HCT116 (cell line): ENCODE data around the gene COA3. TPM values are rescaled to one million over a fixed set of nuclear protein-coding genes. Genes with fewer than 3 reads are reported as not detected.

Experiments
- ATAC-seq: fragments of 200-7000 bp; cut with Tn5 transposase; 2 replicates; pipeline ENCODE4 v1.9.1; 2020; ENCODE audit warnings: mild to moderate bottlenecking, moderate library complexity
- BruUV-seq: library from RNA; stranded (reverse); fragments of 400-500 nt; replicated peaks from 2 replicates; lab custom pipeline; 2021; lab: Mats Ljungman, UMichigan
- CTCF ChIA-PET: fragments of 300-600 bp; sonication (Branson Sonifier 250); formaldehyde crosslinking; loops from one replicate; lab custom pipeline; 2021; ENCODE audit warnings: antibody characterized with exemption; lab: Charles Lee
- POLR2A ChIA-PET: fragments of 300-600, 350-600 bp; sonication (Branson Sonifier 250); formaldehyde crosslinking; loops from one replicate; lab custom pipeline; 2021; ENCODE audit warnings: antibody characterized with exemption; lab: Charles Lee
- RAD21 ChIA-PET, 2 experiments: fragments of 300-600 bp; sonication (Branson Sonifier 250); formaldehyde crosslinking; loops; one replicate each; lab custom pipeline; 2023; ENCODE audit warnings: low total read pairs in 2 of 2; ENCODE audit not compliant: uncharacterized antibody in 2 of 2, unreplicated experiment in 2 of 2, low non-redundant PET in 1 of 2; lab: Charles Lee
- DNase-seq: peaks from one replicate; pipeline ENCODE4 v3.0.0-alpha.2; 2010; ENCODE audit warnings: low read depth, low spot score
- H2AFZ ChIP-seq: fragments of 200-600 bp; shearing (Covaris generic), sonication (generic); 2 replicates; pipeline ENCODE4 v1.6.1; 2017; ENCODE audit warnings: low read depth, mixed run types, mixed read lengths, antibody characterized with exemption, low read length; ENCODE audit not compliant: poor library complexity, severe bottlenecking
- H3K27ac ChIP-seq: 2 replicates; pipeline ENCODE4 v1.5.1; 2012; ENCODE audit warnings: low read depth, low read length
- H3K27me3 ChIP-seq: fragments of 200-600 bp; sonication (generic); 2 replicates; pipeline ENCODE4 v1.6.1; 2016; ENCODE audit warnings: mixed run types, low read length, mixed read lengths; ENCODE audit not compliant: insufficient read depth
- H3K36me3 ChIP-seq, 2 experiments: fragments of 200-500 bp in 1 of 2; fragments of 200-600 bp in 1 of 2; sonication (Bioruptor generic) in 1 of 2; sonication (generic) in 1 of 2; 2 replicates each; pipeline versions ENCODE4 v1.5.1 to v1.6.1; 2014 to 2016; ENCODE audit warnings: low read length in 2 of 2, inconsistent platforms in 1 of 2, mixed read lengths in 1 of 2, mixed run types in 1 of 2; ENCODE audit not compliant: insufficient read depth in 2 of 2, control insufficient read depth in 1 of 2
- H3K4me1 ChIP-seq, 2 experiments: fragments of 200-600 bp in 1 of 2; sonication (generic) in 1 of 2; 2 replicates each; pipeline versions ENCODE4 v1.5.1 to v1.6.1; 2012 to 2017; ENCODE audit warnings: low read length in 2 of 2, inconsistent platforms in 1 of 2, mild to moderate bottlenecking in 1 of 2, mixed read lengths in 1 of 2, mixed run types in 1 of 2, moderate library complexity in 1 of 2; ENCODE audit not compliant: insufficient read depth in 2 of 2, control insufficient read depth in 1 of 2
- H3K4me2 ChIP-seq: fragments of 200-600 bp; sonication (generic); 2 replicates; pipeline ENCODE4 v1.6.1; 2017; ENCODE audit warnings: mixed run types, low read length, mixed read lengths
- H3K4me3 ChIP-seq, 2 experiments: fragments of 200-600 bp in 1 of 2; sonication (generic) in 1 of 2; replicated peaks in 1 of 2; 2 replicates each; pipeline ENCODE4 v1.5.1; 2011 to 2016; ENCODE audit warnings: low read length in 2 of 2, control low read depth in 1 of 2, low read depth in 1 of 2, mild to moderate bottlenecking in 1 of 2, mixed read lengths in 1 of 2, mixed run types in 1 of 2
- H3K79me2 ChIP-seq: fragments of 200-600 bp; sonication (generic); 2 replicates; pipeline ENCODE4 v1.6.1; 2017; ENCODE audit warnings: mild to moderate bottlenecking, mixed run types, low read length, moderate library complexity, mixed read lengths; ENCODE audit not compliant: insufficient read depth
- H3K9ac ChIP-seq: fragments of 200-600 bp; sonication (generic); 2 replicates; pipeline ENCODE4 v1.6.1; 2016; ENCODE audit warnings: low read length, mixed read lengths
- H3K9me2 ChIP-seq: fragments of 200-600 bp; sonication (generic), shearing (Covaris generic); 2 replicates; pipeline ENCODE4 v1.6.1; 2017; ENCODE audit warnings: mixed run types, mild to moderate bottlenecking, moderate library complexity; ENCODE audit not compliant: insufficient read depth
- H3K9me3 ChIP-seq, 2 experiments: fragments of 200-500 bp in 1 of 2; fragments of 200-600 bp in 1 of 2; sonication (Bioruptor generic) in 1 of 2; sonication (generic) in 1 of 2; 2 replicates each; pipeline ENCODE4 v1.6.1; 2014 to 2017; ENCODE audit warnings: low read length in 2 of 2, mixed read lengths in 2 of 2, inconsistent platforms in 1 of 2, low read depth in 1 of 2, mild to moderate bottlenecking in 1 of 2, mixed run types in 1 of 2, moderate library complexity in 1 of 2; ENCODE audit not compliant: control insufficient read depth in 1 of 2, insufficient read depth in 1 of 2
- H4K20me1 ChIP-seq: fragments of 200-600 bp; sonication (generic), shearing (Covaris generic); 2 replicates; pipeline ENCODE4 v1.6.1; 2017; ENCODE audit warnings: mixed run types, mild to moderate bottlenecking, moderate library complexity; ENCODE audit not compliant: insufficient read depth
- CBX3 ChIP-seq: IDR thresholded peaks from 2 replicates; pipeline ENCODE4 v1.6.1; 2012; ENCODE audit warnings: low read depth
- CTCF ChIP-seq, 3 experiments: fragments of 200-600 bp in 1 of 3; sonication (generic) in 1 of 3; IDR thresholded peaks in 2 of 3; conservative IDR thresholded peaks in 1 of 3; 2 replicates each; pipeline ENCODE4 v1.5.1; 2012 to 2017; ENCODE audit warnings: low read depth in 2 of 3, low read length in 2 of 3, antibody characterized with exemption in 1 of 3, borderline replicate concordance in 1 of 3, control low read depth in 1 of 3, mild to moderate bottlenecking in 1 of 3, mixed read lengths in 1 of 3, mixed run types in 1 of 3, moderate library complexity in 1 of 3; ENCODE audit not compliant: insufficient read depth in 1 of 3
- EGR1 ChIP-seq: IDR thresholded peaks from 2 replicates; pipeline ENCODE4 v1.6.1; 2012; ENCODE audit warnings: low read depth
- EZH2 ChIP-seq: fragments of 200-600 bp; sonication (generic); IDR thresholded peaks from 2 replicates; pipeline ENCODE4 v1.6.1; 2017; ENCODE audit warnings: antibody characterized with exemption, mixed run types
- EZH2phosphoT487 ChIP-seq: fragments of 200-600 bp; IDR thresholded peaks from 2 replicates; pipeline ENCODE4 v1.6.1; 2018; ENCODE audit warnings: antibody characterized with exemption, borderline replicate concordance
- FOSL1 ChIP-seq: IDR thresholded peaks from 2 replicates; pipeline ENCODE4 v1.6.1; 2012; ENCODE audit warnings: low read depth
- POLR2AphosphoS5 ChIP-seq: IDR thresholded peaks from 2 replicates; pipeline ENCODE4 v1.6.1; 2011; ENCODE audit warnings: mild to moderate bottlenecking, low read depth, low read length, moderate library complexity
- RAD21 ChIP-seq: IDR thresholded peaks from 2 replicates; pipeline ENCODE4 v1.6.1; 2012; ENCODE audit warnings: low read depth, mild to moderate bottlenecking
- SIN3A ChIP-seq: IDR thresholded peaks from 2 replicates; pipeline ENCODE4 v1.6.1; 2012; ENCODE audit warnings: low read depth
- SP1 ChIP-seq: IDR thresholded peaks from 2 replicates; pipeline ENCODE4 v1.6.1; 2012; ENCODE audit warnings: low read depth
- SRF ChIP-seq: IDR thresholded peaks from 2 replicates; pipeline ENCODE4 v1.6.1; 2012; ENCODE audit warnings: low read depth
- ZBTB33 ChIP-seq: IDR thresholded peaks from 2 replicates; pipeline ENCODE4 v1.6.1; 2011; ENCODE audit warnings: mild to moderate bottlenecking, low read length, moderate library complexity; ENCODE audit not compliant: insufficient replicate concordance; ENCODE audit errors: extremely low read depth
- ZFX ChIP-seq: fragments of 450-650 bp; IDR thresholded peaks from 2 replicates; pipeline ENCODE4 v1.6.1; 2017
- intact Hi-C: fragments of 100-400 bp; cut with micrococcal nuclease; formaldehyde crosslinking; loops from 2 replicates; pipeline ENCODE4 v1.10.0; 2022
- total RNA-seq: library from RNA; stranded (reverse); gene quantifications from one replicate; pipeline ENCODE4 v1.2.1, GENCODE V29; 2021; ENCODE audit not compliant: unreplicated experiment
- TF ChIP-seq, protein P1 (sequence below): IDR thresholded peaks from 2 replicates; pipeline ENCODE4 v1.6.1; 2012
- TF ChIP-seq, protein P2 (sequence below): IDR thresholded peaks from 2 replicates; pipeline ENCODE4 v1.6.1; 2012

COA3 gene
- total RNA-seq, 1 experiment from 2014 or later = 37.1 TPM

- POLR2A ChIA-PET = no interaction called here
- no peak overlapping the region for H2AFZ ChIP-seq
- RAD21 ChIA-PET = no interaction called here
- H3K4me2 ChIP-seq = no peak overlapping the region
- no peaks in the 10 kb centered on the region for H3K27me3 ChIP-seq
- no peak for ATAC-seq
- peaks cover 2 to 7% of the 10 kb centered on the region in 2 experiments; a peak in 2 of 4 replicates for H3K4me1 ChIP-seq
- H3K4me3 ChIP-seq = no peak overlapping the region
- H3K79me2 ChIP-seq = peaks cover 19% of the 10 kb centered on the region
- no peak overlapping the region for H3K9ac ChIP-seq
- intact Hi-C loops = no loop called here
- H4K20me1 ChIP-seq = no peaks in the 10 kb centered on the region
- DNase-seq = no peak
- CTCF ChIA-PET = interaction anchor here (1.0 kb wide), 1 partner anchor 20 kb away, joined by 3 read pairs; the partner anchor contains the start of genes CNTD1 and COA3
- no TSS peak for BruUV-seq
- H3K9me2 ChIP-seq = no peaks in the 10 kb centered on the region
- TF ChIP-seq POLR2AphosphoS5 (no peak), CTCF (IDR thresholded peaks at IDR 0.05 in 2 of 3, conservative IDR thresholded peaks at IDR 0.05 in 1 of 3; ENCODE audit: borderline replicate concordance in 1 of 3, insufficient read depth in 1 of 3, low read depth in 2 of 3, low read length in 2 of 3) (no peak), EZH2phosphoT487 (no peak), SIN3A (no peak), SRF (no peak), EGR1 (no peak), RAD21 (no peak), CBX3 (no peak), FOSL1 (no peak), EZH2 (no peak), ZFX (no peak), ZBTB33 (no peak), SP1 (no peak)
- TF ChIP-seq, protein P1, sequence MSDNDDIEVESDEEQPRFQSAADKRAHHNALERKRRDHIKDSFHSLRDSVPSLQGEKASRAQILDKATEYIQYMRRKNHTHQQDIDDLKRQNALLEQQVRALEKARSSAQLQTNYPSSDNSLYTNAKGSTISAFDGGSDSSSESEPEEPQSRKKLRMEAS = no peak
- TF ChIP-seq, protein P2, sequence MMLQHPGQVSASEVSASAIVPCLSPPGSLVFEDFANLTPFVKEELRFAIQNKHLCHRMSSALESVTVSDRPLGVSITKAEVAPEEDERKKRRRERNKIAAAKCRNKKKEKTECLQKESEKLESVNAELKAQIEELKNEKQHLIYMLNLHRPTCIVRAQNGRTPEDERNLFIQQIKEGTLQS = no peak
- H3K36me3 ChIP-seq = peaks cover 51 to 52% of the 10 kb centered on the region in 2 experiments
- H3K9me3 ChIP-seq = no peaks in the 10 kb centered on the region
- no peak overlapping the region for H3K27ac ChIP-seq
Measured at GRCh38 chr17:42818379-42818778, 19.9 kb upstream of the COA3 start.
